Left ventricle myocardium inferior (tissue), 1 donor: ENCODE data around the gene BAAT. TPM values are rescaled to one million over a fixed set of nuclear protein-coding genes. Genes with fewer than 3 reads are reported as not detected.
"Not testable (repeated sequence)": the region's sequence is repeated elsewhere in the genome, so short reads cannot be mapped to it uniquely, and the experiment has no call there.

ENCODE experiments used
- DNase-seq: peaks from one replicate; pipeline ENCODE4 v3.0.0-alpha.2; 2020
- H3K27ac ChIP-seq: fragments of 200-600 bp; replicated peaks from 2 replicates; pipeline ENCODE4 v1.8.0; 2021
- H3K27me3 ChIP-seq: fragments of 200-600 bp; 2 replicates; pipeline ENCODE4 v1.8.0; 2021; ENCODE audit warnings: low read depth
- H3K36me3 ChIP-seq: fragments of 200-600 bp; 2 replicates; pipeline ENCODE4 v1.8.0; 2021
- H3K4me1 ChIP-seq: fragments of 200-600 bp; 2 replicates; pipeline ENCODE4 v1.8.0; 2021
- H3K4me3 ChIP-seq: fragments of 200-600 bp; 2 replicates; pipeline ENCODE4 v1.8.0; 2021; ENCODE audit warnings: mild to moderate bottlenecking, moderate library complexity
- H3K9me3 ChIP-seq: fragments of 200-600 bp; replicated peaks from 2 replicates; pipeline ENCODE4 v1.8.0; 2021
- CTCF ChIP-seq: fragments of 200-600 bp; IDR thresholded peaks from 2 replicates; pipeline ENCODE4 v1.8.0; 2021; ENCODE audit warnings: antibody characterized with exemption, mild to moderate bottlenecking, borderline replicate concordance
- intact Hi-C: fragments of 100-400 bp; cut with micrococcal nuclease; formaldehyde crosslinking; loops from one replicate; pipeline ENCODE4 v1.11.0; 2022
- total RNA-seq: library from RNA; stranded (reverse); fragmentation: NEBNext Ultra II Directional; extraction: Animal tissue kit (Norgen Biotek cat#: 25700); gene quantifications from one replicate; pipeline ENCODE4 v1.2.1, GENCODE V29; 2021
- donor health status: DM: no; HTN: yes; CAD: no; lungs with severe emphysema.

Gene BAAT
- total RNA-seq, 1 donor from 2014 or later, result not detected

GRCh38 chr9:101336091-101336490 is 48.7 kb downstream of the BAAT start:
- H3K27me3 ChIP-seq, result peaks cover 35% of the 10 kb centered on the region
- no peak for DNase-seq
- H3K36me3 ChIP-seq, result no peaks in the 10 kb centered on the region
- intact Hi-C loops, result no loop called here
- H3K27ac ChIP-seq, result no peak overlapping the region
- H3K9me3 ChIP-seq, result no peaks in the 10 kb centered on the region
- no peak overlapping the region for H3K4me3 ChIP-seq
- TF ChIP-seq CTCF, result no peak
- no peaks in the 10 kb centered on the region for H3K4me1 ChIP-seq

GRCh38 chr9:101333926-101334702 is 50.7 kb downstream of the BAAT start:
- H3K27ac ChIP-seq, result no peak overlapping the region
- no peaks in the 10 kb centered on the region for H3K36me3 ChIP-seq
- DNase-seq, result no peak
- intact Hi-C loops, result no loop called here
- peaks cover 28% of the 10 kb centered on the region for H3K27me3 ChIP-seq
- TF ChIP-seq CTCF, result no peak
- no peaks in the 10 kb centered on the region for H3K9me3 ChIP-seq
- no peak overlapping the region for H3K4me3 ChIP-seq
- H3K4me1 ChIP-seq, result no peaks in the 10 kb centered on the region

- DNase-seq, result no peak
- no peak overlapping the region for H3K27ac ChIP-seq
- peaks cover 28% of the 10 kb centered on the region for H3K27me3 ChIP-seq
- no peaks in the 10 kb centered on the region for H3K36me3 ChIP-seq
- no peaks in the 10 kb centered on the region for H3K4me1 ChIP-seq
- H3K4me3 ChIP-seq, result no peak overlapping the region
- no peaks in the 10 kb centered on the region for H3K9me3 ChIP-seq
- intact Hi-C loops, result no loop called here
- TF ChIP-seq CTCF, result no peak
Measured at GRCh38 chr9:101333490-101333889, 51.3 kb downstream of the BAAT start.

- TF ChIP-seq CTCF, result no peak
- no peaks in the 10 kb centered on the region for H3K36me3 ChIP-seq
- H3K27ac ChIP-seq, result no peak overlapping the region
- no peak for DNase-seq
- peaks cover 32% of the 10 kb centered on the region for H3K27me3 ChIP-seq
- intact Hi-C loops, result no loop called here
- no peaks in the 10 kb centered on the region for H3K4me1 ChIP-seq
- H3K4me3 ChIP-seq, result no peak overlapping the region
- no peaks in the 10 kb centered on the region for H3K9me3 ChIP-seq
Measured at GRCh38 chr9:101332362-101332761, 52.4 kb downstream of the BAAT start.

- H3K4me1 ChIP-seq, DNase-seq, H3K36me3 ChIP-seq, H3K9me3 ChIP-seq, H3K4me3 ChIP-seq, H3K27ac ChIP-seq, intact Hi-C loops: not testable (repeated sequence)
- H3K27me3 ChIP-seq, result peaks cover 15% of the 10 kb centered on the region
Measured at GRCh38 chr9:101327422-101327909, 57.3 kb downstream of the BAAT start.

- Histone ChIP-seq H3K4me3 (no peak overlapping the region), H3K27ac (no peak overlapping the region), H3K4me1 (no peaks in the 10 kb centered on the region), H3K27me3 (peaks cover 15% of the 10 kb centered on the region), H3K9me3 (no peaks in the 10 kb centered on the region), H3K36me3 (no peaks in the 10 kb centered on the region)
- DNase-seq, result no peak
- no peak for TF ChIP-seq CTCF
- intact Hi-C loops, result no loop called here
Measured at GRCh38 chr9:101326501-101326900, 58.3 kb downstream of the BAAT start.
